Ascending aorta (tissue), 2 donors: Measurements from ENCODE around the gene KCNA10. TPM values are rescaled to one million over a fixed set of nuclear protein-coding genes. Genes with fewer than 3 reads are reported as not detected.

Source experiments
- DNase-seq, 2 donors: peaks; one replicate each; pipeline ENCODE4 v3.0.0-alpha.2; 2019; ENCODE audit warnings: low spot score in 2 of 2
- H3K27ac ChIP-seq, 2 donors: fragments of 200-600 bp; sonication (generic); one replicate each; pipeline ENCODE4 v1.5.1; 2016 to 2017; ENCODE audit warnings: mild to moderate bottlenecking in 1 of 2
- H3K27me3 ChIP-seq: fragments of 200-600 bp; sonication (generic); one replicate; pipeline ENCODE4 v1.5.1; 2017
- H3K36me3 ChIP-seq, 2 donors: fragments of 200-600 bp; sonication (generic); one replicate each; pipeline ENCODE4 v1.5.1; 2016
- H3K4me1 ChIP-seq, 2 donors: fragments of 200-600 bp; sonication (generic); one replicate each; pipeline ENCODE4 v1.5.1; 2016 to 2017; ENCODE audit warnings: mild to moderate bottlenecking in 1 of 2
- H3K4me3 ChIP-seq, 2 donors: fragments of 200-600 bp; sonication (generic); one replicate each; pipeline ENCODE4 v1.5.1; 2016 to 2017; ENCODE audit warnings: mild to moderate bottlenecking in 1 of 2
- H3K9me3 ChIP-seq, 2 donors: fragments of 200-600 bp; sonication (generic); one replicate each; pipeline ENCODE4 v1.5.1; 2016
- CTCF ChIP-seq, 3 experiments: fragments of 200-600 bp in 2 of 3; fragments of 450-650 bp in 1 of 3; sonication (generic) in 2 of 3; IDR thresholded peaks; one replicate each; pipeline ENCODE4 v1.5.1; 2016 to 2019; ENCODE audit warnings: antibody characterized with exemption in 3 of 3, mild to moderate bottlenecking in 1 of 3, moderate library complexity in 1 of 3
- intact Hi-C: fragments of 100-400 bp; cut with DNase I; formaldehyde crosslinking; loops from one replicate; pipeline ENCODE4 v1.15.1; 2023
- total RNA-seq: library from RNA; depleted of rRNA; stranded (reverse); fragments of >200 nt; gene quantifications from one replicate; pipeline ENCODE4 v1.1.0, GENCODE V29; 2016

The KCNA10 gene
- total RNA-seq, 1 donor from 2014 or later, result not detected

GRCh38 chr1:110493059-110493699 lies 25.8 kb downstream of the KCNA10 start:
- H3K36me3 ChIP-seq, result no peaks in the 10 kb centered on the region
- no peak for TF ChIP-seq CTCF (IDR thresholded peaks at IDR 0.05)
- no peak overlapping the region for H3K4me3 ChIP-seq
- H3K9me3 ChIP-seq, result no peaks in the 10 kb centered on the region
- no peak for DNase-seq
- intact Hi-C loops, result no loop called here
- no peak overlapping the region for H3K27ac ChIP-seq
- H3K4me1 ChIP-seq, result no peaks in the 10 kb centered on the region
- H3K27me3 ChIP-seq, result no peaks in the 10 kb centered on the region

GRCh38 chr1:110492573-110492972 lies 26.4 kb downstream of the KCNA10 start:
- no peak for DNase-seq
- Histone ChIP-seq H3K9me3 (no peaks in the 10 kb centered on the region), H3K27me3 (no peaks in the 10 kb centered on the region), H3K27ac (no peak overlapping the region), H3K36me3 (no peaks in the 10 kb centered on the region), H3K4me3 (no peak overlapping the region), H3K4me1 (no peaks in the 10 kb centered on the region)
- TF ChIP-seq CTCF (IDR thresholded peaks at IDR 0.05), result no peak
- intact Hi-C loops, result no loop called here

DNA sequence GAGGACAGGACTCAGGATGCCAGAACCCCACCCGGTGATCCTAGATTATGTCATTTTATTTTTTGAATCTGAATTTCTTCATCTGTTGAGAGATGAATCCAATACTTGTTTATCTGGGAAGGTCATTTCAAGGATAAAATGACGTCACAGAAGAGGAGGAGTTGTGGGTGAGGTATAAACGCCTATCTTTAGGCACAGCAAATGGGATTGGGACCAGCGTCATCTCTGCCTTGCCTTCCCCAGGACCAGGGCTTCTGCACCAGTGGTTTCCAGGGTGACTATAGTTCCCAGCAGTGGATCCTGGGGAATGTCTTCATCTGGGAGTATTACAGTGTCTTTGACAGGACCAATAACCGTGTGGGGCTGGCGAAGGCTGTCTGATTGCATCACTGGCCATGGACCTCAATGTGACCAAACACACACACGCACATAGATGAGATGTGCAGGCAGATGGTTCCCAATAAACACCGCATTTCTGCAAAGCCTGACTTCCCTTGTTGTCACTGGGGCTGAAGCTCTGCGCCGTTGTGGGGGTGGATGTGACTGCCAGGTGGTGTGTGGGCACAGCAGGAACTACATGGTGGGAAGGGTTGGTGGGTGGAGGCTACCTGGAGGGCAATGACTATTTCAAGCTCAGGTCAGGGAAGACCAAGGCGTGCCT lies 28.1 kb downstream of the KCNA10 start:
- H3K27me3 ChIP-seq, result no peaks in the 10 kb centered on the region
- no peak for TF ChIP-seq CTCF (IDR thresholded peaks at IDR 0.05)
- H3K4me1 ChIP-seq, result no peaks in the 10 kb centered on the region
- no peaks in the 10 kb centered on the region for H3K9me3 ChIP-seq
- no peak overlapping the region for H3K4me3 ChIP-seq
- H3K27ac ChIP-seq, result no peak overlapping the region
- no peaks in the 10 kb centered on the region for H3K36me3 ChIP-seq
- intact Hi-C loops, result no loop called here
- DNase-seq, result no peak

GRCh38 chr1:110489973-110490542 lies 28.9 kb downstream of the KCNA10 start:
- Histone ChIP-seq H3K27ac (no peak overlapping the region), H3K4me1 (no peaks in the 10 kb centered on the region), H3K9me3 (no peaks in the 10 kb centered on the region), H3K27me3 (no peaks in the 10 kb centered on the region), H3K4me3 (no peak overlapping the region), H3K36me3 (no peaks in the 10 kb centered on the region)
- DNase-seq, result no peak
- intact Hi-C loops, result no loop called here
- TF ChIP-seq CTCF (IDR thresholded peaks at IDR 0.05), result no peak

- Histone ChIP-seq H3K27me3 (no peaks in the 10 kb centered on the region), H3K4me1 (no peaks in the 10 kb centered on the region), H3K9me3 (no peaks in the 10 kb centered on the region), H3K36me3 (no peaks in the 10 kb centered on the region), H3K4me3 (no peak overlapping the region), H3K27ac (no peak overlapping the region)
- intact Hi-C loops, result no loop called here
- no peak for DNase-seq
- TF ChIP-seq CTCF (IDR thresholded peaks at IDR 0.05), result no peak
These were observed 29.6 kb downstream of the KCNA10 start for GRCh38 chr1:110489406-110489805.
